BJ (cell line): ENCODE data around the gene MEDAG. TPM values are rescaled to one million over a fixed set of nuclear protein-coding genes. Genes with fewer than 3 reads are reported as not detected.

ENCODE experiments used
- CTCF ChIA-PET: fragments of 350-600 bp; formaldehyde crosslinking; extraction: SDS; loops from one replicate; lab custom pipeline; 2021; ENCODE audit warnings: antibody characterized with exemption, inconsistent platforms; lab: Yijun Ruan, JAX
- POLR2A ChIA-PET: fragments of 300-600 bp; sonication (Branson Sonifier 250); formaldehyde crosslinking; extraction: SDS; loops from one replicate; lab custom pipeline; 2021; ENCODE audit warnings: antibody characterized with exemption; lab: Charles Lee
- DNase-seq: peaks from one replicate; pipeline ENCODE4 v3.0.0-alpha.2; 2011; ENCODE audit warnings: low read depth
- H3K27me3 ChIP-seq: 2 replicates; pipeline ENCODE4 v1.6.0; 2011; ENCODE audit warnings: low read length; ENCODE audit not compliant: control insufficient read depth, insufficient read depth
- H3K36me3 ChIP-seq: 2 replicates; pipeline ENCODE4 v1.5.1; 2011; ENCODE audit warnings: low read length; ENCODE audit not compliant: control insufficient read depth, insufficient read depth
- H3K4me3 ChIP-seq: 2 replicates; pipeline ENCODE4 v1.5.1; 2011; ENCODE audit warnings: low read depth, mild to moderate bottlenecking, control low read depth, low read length
- polyA plus RNA-seq: library from polyadenylated mRNA; depleted of rRNA; stranded (reverse); fragments of >200 nt; gene quantifications from 2 replicates; pipeline ENCODE4 v1.2.3, GENCODE V29; 2011
- TF ChIP-seq, protein P1 (sequence below): IDR thresholded peaks from 2 replicates; pipeline ENCODE4 v1.5.1; 2011; ENCODE audit warnings: low read depth, mild to moderate bottlenecking, control low read depth, inconsistent platforms, low read length, moderate library complexity; ENCODE audit not compliant: insufficient read depth

Gene MEDAG
- polyA plus RNA-seq, 1 experiment = 0.87 TPM

DNA sequence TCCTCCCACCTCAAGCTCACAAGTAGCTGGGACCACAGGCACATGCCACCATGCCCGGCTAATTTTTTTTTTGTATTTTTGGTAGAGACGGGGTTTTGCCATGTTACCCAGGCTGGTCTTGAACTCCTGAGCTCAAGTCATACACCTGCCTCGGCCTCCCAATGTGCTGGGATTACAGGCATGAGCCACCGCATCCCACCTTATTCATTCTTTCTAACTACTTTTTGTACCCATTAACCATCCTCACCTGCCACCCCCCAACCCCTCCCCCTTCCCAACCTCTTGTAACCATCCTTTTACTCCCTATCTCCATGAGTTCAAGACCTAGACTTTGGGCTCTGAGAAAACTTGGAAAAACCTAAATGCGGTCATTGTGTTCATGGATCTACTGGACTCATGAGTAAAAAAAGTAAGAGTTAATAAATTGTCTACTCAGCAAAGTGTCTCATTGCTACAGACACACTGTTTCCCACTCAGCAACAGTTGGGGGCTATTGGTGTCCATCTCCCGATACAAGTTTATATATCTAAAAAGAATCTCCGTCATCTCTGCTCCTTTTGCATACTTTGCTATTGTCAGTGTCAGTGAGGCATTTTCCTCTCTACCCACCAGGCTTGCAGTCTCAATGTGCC lies 44.1 kb upstream of the MEDAG start:
- no peaks in the 10 kb centered on the region for H3K36me3 ChIP-seq
- TF ChIP-seq, protein P1, sequence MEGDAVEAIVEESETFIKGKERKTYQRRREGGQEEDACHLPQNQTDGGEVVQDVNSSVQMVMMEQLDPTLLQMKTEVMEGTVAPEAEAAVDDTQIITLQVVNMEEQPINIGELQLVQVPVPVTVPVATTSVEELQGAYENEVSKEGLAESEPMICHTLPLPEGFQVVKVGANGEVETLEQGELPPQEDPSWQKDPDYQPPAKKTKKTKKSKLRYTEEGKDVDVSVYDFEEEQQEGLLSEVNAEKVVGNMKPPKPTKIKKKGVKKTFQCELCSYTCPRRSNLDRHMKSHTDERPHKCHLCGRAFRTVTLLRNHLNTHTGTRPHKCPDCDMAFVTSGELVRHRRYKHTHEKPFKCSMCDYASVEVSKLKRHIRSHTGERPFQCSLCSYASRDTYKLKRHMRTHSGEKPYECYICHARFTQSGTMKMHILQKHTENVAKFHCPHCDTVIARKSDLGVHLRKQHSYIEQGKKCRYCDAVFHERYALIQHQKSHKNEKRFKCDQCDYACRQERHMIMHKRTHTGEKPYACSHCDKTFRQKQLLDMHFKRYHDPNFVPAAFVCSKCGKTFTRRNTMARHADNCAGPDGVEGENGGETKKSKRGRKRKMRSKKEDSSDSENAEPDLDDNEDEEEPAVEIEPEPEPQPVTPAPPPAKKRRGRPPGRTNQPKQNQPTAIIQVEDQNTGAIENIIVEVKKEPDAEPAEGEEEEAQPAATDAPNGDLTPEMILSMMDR = no peak
- no peak for DNase-seq
- H3K4me3 ChIP-seq = no peak overlapping the region
- no peaks in the 10 kb centered on the region for H3K27me3 ChIP-seq
- POLR2A ChIA-PET = no interaction called here
- CTCF ChIA-PET = no interaction called here

DNA sequence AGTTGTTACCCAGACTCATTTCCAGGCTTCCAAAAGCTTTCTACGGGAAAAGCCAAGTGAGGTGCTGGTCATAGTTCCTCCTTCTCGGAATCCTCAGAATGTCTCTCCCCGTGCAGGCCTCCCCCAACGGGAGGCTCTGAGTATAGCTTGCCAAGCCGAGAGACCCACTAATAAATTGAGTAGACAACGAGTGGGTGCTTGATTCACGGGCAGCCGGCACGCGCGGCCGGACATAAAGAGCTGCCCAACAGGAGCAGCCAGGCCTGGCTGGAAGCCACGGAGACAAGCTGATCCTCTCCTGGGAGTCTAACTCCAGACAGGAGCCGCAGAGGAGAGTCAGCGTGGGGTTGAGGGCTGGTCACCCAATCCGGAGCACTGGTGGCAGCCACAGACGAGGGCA lies 43.4 kb upstream of the MEDAG start:
- POLR2A ChIA-PET = no interaction called here
- CTCF ChIA-PET = interaction anchor here (1.5 kb wide), 1 partner anchor 182 kb away, joined by 6 read pairs; no protein-coding TSS in a partner anchor
- Histone ChIP-seq H3K36me3 (no peaks in the 10 kb centered on the region), H3K27me3 (no peaks in the 10 kb centered on the region), H3K4me3 (no peak overlapping the region)
- no peak for DNase-seq
- TF ChIP-seq, protein P1 = no peak

DNA sequence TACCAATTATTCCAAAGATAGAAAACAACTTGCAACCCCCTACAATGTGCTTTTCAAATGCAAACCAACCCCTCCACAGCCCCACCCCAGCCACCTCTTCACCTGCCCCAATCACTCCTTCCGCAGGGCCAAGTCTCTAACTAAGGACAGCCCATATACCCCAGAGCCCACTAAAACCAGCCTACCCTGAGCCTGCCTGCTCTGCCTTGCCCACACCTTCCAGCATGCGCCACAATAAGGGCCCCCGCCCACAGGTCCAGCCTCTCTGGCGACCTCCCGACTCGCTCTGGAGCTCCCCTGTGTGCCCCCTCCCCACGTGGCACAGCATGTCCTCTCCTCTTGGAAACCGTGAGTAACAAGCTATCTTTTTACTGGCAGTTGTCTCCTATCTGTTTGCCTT lies 42.8 kb upstream of the MEDAG start:
- no peak for DNase-seq
- POLR2A ChIA-PET = no interaction called here
- TF ChIP-seq, protein P1 = no peak
- H3K36me3 ChIP-seq = no peaks in the 10 kb centered on the region
- CTCF ChIA-PET = interaction anchor here (1.5 kb wide), 1 partner anchor 181 kb away, joined by 6 read pairs; no protein-coding TSS in a partner anchor
- H3K27me3 ChIP-seq = no peaks in the 10 kb centered on the region
- H3K4me3 ChIP-seq = no peak overlapping the region

GRCh38 chr13:30863796-30864195 lies 42.3 kb upstream of the MEDAG start:
- ChIA-PET POLR2A (no interaction called here), CTCF (interaction anchor here (1.3 to 1.5 kb wide), 2 partner anchors 29 to 181 kb away, joined by 4 to 6 read pairs; no protein-coding TSS in a partner anchor)
- Histone ChIP-seq H3K36me3 (no peaks in the 10 kb centered on the region), H3K4me3 (no peak overlapping the region), H3K27me3 (no peaks in the 10 kb centered on the region)
- TF ChIP-seq, protein P1 = no peak
- no peak for DNase-seq

DNA sequence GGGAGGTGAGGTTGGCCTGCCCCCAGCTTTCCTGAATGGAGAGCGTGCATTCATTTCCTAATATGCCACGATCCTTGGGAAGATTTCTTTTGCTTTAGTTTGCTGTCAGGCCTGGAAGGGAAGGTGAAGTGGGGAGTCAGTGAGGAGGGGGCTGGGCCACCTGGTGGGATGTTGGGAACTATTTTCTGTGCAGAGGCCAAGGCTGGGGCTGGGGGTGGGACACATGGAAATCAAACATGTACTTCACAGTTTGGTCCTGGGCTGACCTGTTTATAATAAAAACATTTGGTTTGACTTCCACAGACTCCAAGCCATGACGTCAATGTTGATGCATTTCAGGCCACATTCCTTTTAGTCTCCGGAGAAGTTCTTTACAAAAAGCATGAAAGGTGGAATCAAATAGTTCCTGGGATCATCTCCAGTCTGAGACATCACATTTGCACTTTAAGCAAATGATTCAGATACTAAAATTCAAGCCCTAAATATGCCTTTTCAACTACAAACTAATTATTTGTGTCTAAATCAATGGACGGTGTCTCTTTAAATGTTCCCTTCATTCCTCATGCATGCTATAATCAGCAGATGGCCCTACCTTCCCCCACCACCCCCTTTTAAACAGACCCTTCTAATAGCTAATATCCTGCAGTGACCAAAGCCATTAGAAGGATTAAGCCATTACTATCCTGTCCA lies 41.5 kb upstream of the MEDAG start:
- peak; percentile 89 for DNase-seq
- ChIA-PET POLR2A (no interaction called here), CTCF (interaction anchor here (0.6 to 3.1 kb wide), 22 partner anchors 8 to 558 kb away, joined by 3 to 28 read pairs (median 5); no protein-coding TSS in a partner anchor)
- Histone ChIP-seq H3K27me3 (no peaks in the 10 kb centered on the region), H3K4me3 (no peak overlapping the region), H3K36me3 (no peaks in the 10 kb centered on the region)
- TF ChIP-seq, protein P1 = no peak
